Activated CD4-positive, alpha-beta T cell treated with anti-CD3 and anti-CD28 coated beads, Interleukin-2, amount 50 U/mL, for 4 hours (primary cell): ENCODE data around the gene PPM1E.
"Not testable (repeated sequence)": the region's sequence is repeated elsewhere in the genome, so short reads cannot be mapped to it uniquely, and the experiment has no call there.

Source experiments
- DNase-seq, 2 experiments: peaks; one replicate each; pipeline ENCODE4 v3.0.0-alpha.2; 2020

Gene PPM1E

DNA sequence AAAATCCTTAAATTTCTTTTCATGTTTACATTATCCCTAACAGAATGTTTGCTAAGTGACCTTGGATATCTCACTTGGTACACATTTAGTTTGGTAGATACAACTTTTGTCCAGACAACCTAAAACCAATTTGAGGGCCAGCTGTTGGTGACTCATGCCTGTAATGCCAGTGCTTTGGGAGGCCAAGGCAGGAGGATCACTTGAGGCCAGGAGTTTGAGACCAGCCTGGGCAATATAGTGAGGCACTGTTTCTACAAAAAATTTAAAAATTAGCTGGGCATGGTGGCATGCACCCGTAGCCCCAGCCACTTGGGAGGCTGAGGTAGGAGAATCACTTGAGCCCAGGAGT is 202.0 kb downstream of the PPM1E start:
- not testable (repeated sequence) for DNase-seq

DNA sequence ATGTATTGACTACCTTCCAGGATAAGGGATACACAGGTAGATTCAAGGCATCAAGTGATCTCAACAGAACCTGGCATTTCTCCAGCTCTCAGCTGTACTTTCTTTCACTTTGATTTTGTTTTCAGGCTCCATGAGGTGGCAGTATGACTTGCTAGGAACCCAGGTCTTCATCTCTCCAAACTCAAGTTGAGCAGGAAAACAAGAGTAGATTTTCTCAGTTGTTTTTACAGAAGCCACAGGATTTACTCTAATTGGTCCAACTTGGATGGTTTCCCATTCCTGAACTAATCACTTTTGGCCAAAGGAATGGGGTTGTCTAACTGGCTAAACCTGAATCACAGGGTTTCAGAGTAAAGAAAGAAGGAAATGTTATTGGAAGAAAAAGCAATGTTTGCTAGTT is 204.4 kb downstream of the PPM1E start:
- DNase-seq, result no peak

DNA sequence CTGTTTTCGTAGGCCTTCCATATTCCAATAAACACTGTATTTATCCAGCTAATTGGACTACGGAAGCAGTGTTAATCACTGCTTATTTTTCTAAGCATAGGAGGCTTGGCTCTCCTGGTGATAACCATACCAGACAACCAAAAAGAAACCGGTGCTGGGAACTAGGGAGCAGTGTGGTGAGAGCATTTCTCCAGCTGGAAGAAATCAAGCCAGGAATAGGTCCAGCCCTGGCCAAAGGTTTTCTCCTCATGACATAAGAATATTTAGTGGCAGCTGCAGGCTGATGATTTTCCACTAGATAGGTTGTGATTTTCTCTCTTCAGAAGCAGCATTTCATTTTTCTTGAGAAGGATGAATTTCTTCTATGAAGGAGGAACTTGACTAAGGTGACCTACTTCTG is 209.6 kb downstream of the PPM1E start:
- DNase-seq, result no peak

DNA sequence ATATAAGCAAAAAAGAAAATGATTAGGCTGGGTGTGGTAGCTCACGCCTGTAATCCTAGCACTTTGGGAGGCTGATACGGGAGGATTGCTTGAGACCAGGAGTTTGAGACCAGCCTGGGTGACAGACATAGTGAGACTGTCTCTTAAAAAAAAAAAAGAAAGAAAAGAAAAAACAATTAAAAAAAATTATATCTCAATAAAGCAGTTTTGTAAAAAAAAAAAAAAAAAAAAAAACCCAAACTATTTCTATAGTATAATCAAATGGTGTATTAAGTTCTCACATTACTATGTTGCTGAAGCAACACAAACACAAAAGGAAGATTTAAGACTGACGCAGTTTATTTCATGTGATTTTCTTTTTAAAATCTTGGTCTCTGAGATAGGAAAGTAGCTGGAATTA is 210.6 kb downstream of the PPM1E start:
- no peak for DNase-seq

DNA sequence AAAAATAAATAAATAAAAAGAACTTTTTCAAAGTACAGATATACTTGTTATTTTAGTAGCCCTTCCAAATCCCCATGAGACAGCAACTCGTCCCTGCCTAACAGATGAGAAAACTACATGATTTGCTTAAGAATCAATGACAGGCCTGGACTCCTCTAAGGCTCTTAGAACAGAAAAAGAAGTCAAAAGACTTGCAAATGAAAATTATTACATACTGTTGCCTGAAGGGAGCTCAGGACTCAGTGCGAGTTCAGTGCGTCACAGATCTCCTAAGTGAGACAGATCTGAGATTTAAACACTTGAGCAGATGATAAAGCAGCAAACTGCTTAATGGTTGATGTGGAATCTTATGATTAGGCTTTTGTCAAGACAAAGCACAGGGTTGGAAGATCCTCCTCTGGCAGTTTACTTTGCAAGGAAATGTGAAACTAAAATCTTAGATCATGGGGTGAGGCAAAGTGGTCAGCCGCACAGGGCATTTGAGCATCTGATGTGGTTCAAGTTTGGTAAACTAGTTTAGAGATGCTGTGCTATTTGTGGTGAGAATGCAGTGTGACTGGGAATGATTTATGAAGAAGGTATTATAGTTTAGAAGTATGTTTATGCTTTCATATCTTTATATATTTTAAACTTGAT is 212.9 kb downstream of the PPM1E start:
- no peak for DNase-seq

DNA sequence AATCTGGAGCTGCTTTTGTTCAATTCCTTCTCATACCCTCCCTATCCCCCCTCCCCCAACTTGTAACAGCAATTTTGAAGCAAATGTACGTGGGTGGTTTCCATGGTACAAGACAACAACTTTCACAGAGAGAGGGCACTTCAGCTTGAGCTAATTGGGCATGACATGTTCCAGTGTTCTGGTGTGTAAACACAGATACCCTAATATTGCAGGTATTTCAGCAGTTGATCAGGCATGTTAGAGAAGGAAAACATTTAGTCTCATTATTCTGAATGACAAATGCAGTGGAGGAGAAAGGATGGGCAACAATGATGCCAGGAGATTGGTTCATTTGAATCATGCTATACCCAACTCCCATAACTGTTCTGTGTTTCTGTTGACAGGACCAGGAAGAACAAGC is 213.5 kb downstream of the PPM1E start:
- no peak for DNase-seq

DNA sequence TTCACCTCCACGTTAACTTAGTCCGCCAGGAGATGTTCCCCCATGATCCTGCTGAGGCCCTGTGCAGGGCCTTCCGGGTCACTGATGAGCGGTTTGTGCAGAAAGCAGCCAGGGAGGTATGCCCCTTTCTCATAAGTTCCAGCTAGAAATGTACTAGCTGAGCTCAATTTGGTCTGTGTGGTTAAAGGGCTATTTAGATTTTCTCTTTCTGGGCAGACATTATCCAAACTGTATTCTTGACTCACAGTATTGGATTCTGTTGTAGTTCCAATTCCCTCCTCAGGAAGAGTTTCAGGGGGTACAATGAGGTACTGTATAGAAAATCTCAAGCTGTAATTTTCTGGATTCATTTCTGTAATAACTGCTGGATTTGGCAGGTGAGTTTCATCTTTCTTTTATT is 214.0 kb downstream of the PPM1E start:
- no peak for DNase-seq

DNA sequence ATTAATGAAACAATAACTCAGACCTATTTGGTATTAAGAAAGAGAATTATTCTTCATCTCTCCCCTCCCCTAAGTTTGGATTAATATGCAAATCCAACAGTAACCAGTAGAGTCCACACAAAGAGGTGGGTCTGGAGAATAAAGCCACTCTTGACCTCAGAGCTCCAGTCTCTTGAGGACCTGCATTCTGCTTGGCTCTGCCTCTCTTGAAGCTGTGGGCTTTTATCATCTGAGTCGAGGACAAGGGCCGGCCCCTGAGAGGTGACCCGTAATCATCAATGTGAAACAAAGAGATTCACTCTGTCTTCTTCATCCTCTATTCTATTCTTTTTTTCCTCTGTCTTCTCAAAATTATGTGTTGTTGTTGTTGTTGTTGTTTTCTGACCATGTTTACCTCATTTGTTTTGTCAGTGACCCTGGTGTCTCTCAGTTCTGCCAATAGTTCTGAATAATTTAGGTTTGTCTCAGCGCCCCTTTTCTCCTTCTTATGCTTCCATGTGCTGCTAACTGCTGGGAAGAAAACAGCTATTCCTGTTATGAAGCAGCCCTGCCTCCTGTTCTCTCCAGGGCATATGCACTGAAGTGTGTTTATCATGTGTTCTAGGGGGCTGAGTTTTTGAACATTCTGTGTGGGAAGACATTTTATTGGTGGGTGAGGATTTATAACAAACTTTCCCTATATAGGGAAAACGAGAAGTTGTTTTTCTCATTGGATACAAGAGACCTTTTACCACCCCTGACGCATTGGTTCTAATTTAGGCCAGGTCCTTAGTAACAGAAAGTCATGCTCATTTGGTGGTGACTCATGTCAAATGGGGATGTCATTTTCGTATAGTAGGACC is 215.2 kb downstream of the PPM1E start:
- no peak for DNase-seq

DNA sequence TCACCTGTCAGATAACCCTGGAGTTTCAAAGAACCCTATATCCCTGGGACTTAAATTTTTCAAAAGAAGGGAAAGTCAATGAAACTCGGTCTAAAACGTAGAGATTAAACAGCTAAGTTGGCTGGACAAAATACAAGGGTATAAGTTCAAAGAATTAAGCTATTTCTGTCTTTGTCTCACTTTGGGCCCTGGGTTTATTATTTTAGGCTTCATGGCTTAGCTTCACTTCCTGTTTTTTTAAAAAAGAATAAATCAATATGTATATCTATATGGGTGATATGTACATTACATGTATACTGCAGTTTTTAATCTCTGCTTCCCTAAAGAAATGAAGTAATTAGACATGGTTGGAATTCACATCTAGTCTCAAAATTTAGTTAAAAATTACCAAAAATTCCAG is 218.7 kb downstream of the PPM1E start:
- no peak for DNase-seq

DNA sequence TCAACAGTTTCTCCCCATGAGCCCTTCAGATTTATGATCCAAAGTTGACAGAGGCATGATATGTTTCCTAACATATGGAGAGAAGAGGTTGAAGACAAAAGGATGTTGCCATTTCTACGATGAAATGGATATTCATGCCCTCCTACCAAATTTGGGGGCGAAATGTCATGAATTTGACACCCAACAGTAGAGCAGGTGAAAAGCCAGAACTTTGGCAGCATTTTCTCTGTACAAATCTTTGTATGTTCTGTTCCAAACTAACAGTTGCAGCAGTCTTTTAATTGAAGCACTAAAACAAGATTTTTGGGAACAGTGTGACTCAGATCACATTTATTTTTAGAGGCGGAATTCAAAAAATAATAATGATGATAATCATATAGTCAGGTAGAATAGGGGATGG is 220.9 kb downstream of the PPM1E start:
- DNase-seq, result no peak

DNA sequence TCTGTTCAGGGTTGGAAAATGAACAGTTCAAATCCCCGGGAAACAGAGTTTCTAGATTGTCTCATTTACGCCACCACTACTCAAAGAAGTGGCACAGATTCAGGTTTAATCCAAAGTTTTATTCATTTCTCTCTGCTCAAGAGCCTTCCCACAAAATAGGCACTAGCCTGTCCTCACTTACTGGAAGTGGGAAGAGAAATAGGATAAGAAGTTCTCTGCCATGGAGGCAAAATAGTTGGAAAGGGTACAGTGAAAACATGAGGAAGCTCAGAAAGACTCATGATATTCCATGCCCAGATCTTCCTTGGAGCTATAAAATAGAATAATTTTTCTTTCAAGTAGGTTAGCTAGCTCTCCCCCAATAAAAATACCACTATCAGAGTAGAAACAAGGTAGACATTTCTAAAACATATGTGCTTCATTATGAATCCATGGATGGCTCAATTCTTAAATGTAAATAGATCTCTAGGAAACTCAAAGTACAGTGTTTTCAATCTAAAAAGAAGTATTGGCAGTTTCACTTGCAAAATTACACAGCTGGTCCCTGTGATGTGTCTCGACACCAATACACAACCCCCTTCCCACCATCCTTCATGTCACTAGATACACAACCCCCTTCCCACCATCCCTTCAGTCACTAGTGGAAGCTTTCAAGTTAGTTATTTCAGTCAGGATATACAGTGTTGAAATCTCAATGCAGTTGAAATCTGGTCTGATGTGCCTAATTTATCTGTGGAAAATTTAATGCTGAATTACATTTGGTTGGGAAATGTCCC is 225.2 kb downstream of the PPM1E start:
- DNase-seq, result no peak

DNA sequence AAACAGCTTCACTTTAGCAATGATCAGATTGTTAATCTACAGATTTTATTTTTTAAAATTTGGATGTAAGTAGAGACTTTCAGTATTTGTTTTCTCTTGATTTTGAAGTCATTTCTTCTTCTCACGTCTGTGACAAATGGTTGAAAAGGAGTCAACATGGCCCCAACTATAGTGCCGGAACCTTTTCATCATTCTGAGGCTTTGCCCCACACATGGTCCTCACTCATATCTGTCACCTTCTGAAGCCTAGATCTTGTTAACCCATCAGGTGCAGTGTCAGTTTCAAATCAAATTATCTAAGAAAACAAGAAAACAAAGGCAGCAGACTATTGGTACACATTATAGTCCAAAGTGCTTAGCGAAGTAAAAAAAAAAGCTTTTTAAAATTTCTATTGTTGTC is 227.0 kb downstream of the PPM1E start:
- no peak for DNase-seq

DNA sequence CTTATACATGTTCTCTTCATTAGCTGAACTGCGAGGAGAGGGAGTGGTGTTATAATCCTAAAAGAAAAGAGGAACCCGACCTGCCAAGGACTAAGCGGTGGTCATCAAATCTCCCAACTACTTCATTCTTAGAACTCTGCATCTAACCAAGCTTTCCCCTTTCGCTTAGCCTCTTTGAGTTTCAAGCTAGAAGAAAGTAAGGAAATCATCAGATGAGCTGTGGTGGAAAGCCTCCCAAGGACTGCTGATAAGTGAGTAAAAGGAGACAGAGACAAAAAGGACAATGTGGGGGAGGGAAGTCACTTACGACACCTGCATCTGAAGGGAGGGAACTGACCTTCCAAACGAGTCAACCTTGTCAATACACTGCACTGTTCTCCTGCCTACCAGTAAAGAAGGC is 229.7 kb downstream of the PPM1E start:
- DNase-seq, result no peak

DNA sequence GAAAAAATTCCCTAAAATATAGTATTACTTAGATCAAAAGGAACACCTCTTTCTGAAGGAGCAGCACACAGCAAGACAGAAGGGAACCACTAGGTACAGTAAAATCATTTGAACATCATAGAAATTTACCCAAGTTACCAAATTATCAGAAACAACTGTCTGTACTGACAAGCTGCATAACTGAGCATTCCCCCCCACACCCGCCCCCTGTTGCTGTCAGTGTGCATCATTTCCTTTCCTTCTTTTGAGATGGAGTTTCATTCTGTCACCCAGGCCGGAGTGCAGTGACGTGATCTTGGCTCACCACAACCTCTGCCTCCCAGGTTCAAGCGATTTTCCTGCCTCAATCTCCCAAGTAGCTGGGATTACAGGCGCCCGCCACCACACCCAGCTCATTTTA is 230.3 kb downstream of the PPM1E start:
- no peak for DNase-seq

DNA sequence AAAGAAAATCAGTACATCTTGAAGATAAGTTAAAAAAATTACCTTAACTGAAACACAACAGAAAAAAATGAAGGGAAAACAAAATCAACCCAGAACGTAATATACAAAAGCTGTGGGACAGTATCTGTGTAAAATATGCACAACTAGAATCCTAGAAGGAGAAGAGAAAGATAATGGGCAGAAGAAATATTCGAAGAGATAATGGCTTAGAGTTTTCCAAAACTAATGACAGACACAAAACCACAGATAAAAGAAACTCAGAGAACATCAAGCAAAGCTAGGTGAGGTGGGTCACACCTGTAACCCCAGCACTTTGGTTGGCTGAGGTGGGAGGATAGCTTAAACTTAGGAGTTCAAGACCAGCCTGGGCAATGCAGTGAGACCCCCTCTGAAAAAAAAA is 234.0 kb downstream of the PPM1E start:
- no peak for DNase-seq

DNA sequence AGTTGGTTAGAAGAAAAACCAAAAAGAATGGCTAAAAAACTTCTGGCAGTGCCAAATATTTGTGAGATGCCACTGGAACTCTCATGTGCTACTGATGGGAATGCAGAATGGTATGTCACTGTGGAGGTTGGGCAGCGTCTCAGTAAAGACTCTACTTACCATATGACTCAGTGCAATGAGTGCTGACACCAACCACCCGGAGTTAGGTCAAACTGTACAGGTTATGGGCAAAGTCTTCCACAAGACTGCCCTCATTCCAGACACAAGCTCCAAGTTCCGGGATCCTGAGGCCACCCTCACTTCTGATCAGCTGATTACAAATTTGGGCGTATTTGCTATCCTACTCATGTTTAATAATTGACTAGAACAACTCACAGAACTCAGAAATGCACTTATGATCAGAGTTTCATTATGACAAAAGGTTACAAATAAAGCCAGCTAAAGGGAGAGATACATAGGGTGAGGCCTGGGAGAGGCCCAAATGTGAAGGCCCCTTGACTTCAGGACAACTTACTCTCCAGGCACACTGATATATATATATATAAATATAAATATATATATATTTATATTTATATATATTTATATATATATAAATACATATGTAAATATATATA is 236.2 kb downstream of the PPM1E start:
- DNase-seq, result no peak

DNA sequence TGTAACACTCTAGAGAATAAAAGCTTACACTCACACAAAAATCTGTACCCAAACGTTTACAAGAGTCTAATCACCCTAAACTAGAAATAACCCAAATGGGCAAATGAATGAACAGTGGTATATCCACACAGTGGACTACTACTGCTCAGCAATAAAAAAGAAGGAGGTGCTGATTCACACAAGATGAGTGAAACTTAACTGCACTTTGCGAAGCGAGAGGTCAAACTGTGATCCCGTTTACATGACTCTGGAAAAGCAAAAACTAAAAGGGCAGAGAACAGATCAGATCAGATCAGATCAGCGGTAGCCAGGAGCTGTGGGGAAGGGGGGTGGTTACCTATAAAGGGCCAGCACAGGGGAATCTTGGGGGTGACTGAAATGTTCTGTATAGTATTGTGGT is 237.7 kb downstream of the PPM1E start:
- DNase-seq, result no peak

DNA sequence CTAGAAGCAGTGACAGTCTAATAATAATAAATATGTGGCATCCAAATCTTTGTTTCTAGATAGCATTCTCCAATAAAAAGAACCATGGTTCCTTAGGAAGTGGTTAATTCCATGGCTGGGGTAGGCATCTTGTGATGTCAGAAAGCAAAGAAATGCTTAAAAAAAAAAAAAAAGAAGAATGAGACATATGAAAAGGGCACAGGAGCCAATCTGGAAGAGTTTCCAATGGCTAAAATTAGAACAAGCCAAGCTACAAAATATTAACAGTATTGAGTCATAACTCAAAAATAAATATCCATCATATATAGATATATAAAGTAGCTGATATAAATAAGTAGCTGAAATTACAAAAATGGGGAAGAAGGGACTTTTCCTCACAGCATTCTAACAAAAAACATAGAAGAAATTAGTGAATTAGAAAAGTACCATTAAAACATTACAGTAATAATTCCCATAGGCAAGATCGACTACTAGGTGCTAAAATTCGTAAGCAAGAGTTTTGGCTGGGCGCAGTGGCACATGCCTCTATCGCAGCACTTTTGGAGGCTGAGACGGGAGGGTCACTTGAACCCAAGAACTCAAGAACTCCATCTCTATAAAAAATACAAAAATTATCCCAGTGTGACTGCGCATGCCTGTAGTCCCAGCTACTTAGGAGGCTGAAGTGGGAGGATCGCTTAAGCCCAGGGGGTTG is 239.7 kb downstream of the PPM1E start:
- DNase-seq, result no peak

DNA sequence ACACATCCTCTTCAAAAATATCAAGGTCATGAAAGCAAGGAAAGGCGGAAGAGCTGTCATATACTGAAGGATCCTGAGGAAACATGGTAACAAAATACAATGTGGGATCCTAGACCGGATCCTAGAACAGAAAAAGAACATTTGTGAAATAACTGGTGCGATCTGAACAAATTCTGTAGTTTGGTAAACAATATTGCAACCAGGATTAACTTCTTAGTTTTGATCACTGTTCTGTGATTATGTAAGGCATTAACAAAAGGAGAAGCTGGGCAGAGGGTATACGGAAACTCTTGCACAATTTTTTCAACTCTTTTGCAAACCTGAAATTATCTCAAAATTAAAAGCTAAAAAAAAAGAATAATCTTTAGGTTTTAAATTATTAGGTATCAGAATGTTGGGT is 241.3 kb downstream of the PPM1E start:
- no peak for DNase-seq

DNA sequence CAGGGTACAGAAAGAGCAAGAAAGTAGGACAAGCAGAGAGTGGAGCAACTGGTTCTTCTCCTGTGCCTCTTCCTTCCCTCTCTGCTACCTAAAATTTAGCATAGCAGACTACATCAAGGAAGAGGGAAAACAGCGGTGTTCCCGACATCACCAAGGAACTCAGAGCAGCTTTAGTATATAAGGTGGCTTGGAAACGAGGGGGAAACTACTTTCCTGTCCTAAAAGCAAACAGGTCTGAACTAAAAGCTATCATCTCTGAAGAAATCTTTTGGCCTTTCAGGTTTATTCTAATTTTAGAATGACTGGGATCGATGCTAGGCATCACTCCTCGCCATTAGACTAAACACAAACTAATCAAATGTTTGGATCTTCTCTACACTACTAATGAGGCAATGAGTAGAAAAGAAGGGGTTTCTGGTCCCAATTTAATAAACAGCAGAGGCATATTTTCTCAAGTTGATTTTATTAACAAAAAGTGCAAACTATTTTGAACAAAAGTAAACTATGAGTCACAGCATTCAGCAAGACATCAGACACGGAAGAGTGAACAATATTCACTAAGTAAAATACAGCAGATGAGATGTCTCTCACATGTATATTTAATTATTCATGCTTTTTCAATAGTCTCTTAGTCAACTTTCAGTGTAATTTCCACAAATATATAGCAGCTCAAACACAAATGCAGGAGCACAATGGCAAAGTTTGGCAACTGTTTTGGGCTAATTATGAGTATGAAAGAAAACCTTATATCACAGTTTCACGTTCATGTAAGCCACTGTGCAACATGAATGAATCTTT is 242.3 kb downstream of the PPM1E start:
- DNase-seq, result no peak

DNA sequence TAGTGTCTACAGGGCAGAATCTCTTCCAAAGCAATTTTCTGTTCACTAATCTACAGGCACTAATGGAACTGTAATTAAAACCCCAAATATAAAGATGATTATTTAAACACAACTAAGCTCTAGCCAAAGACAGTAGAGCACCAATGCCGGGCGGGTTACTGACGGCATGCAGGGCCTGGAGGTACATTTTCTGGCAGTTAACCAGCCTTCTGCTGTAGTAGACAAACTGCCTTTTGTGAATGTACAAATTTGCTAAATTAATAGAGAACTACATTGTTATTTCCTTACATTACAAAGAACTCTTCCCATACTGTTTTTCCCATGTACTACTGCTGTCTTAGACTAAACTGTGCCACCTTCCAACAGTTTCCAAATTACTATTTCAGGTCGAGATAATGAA is 243.2 kb downstream of the PPM1E start:
- no peak for DNase-seq

DNA sequence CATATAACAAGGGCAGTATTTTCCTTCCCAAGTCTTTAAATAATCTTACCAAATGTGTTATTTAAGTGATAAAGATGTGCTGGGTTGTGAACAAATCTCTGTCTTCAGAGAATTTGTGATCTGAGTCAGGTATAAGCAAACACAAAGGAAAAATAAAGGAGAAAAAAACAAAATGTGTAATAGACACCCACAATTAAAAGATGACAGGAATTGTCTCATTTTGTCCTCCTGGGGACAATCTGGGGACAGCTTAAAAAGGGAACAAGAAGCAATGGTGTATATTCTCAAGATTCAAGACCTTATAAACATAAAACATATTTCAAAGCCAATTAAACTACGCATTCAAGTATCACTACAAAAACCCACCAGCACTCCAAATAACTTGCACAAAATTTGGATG is 243.8 kb downstream of the PPM1E start:
- DNase-seq, result no peak
